Fibroblast of lung (primary cell): Measurements from ENCODE around the gene YWHAQ.
"Not testable (repeated sequence)": the region's sequence is repeated elsewhere in the genome, so short reads cannot be mapped to it uniquely, and the experiment has no call there.

Experiments
- EZH2 ChIP-seq: IDR thresholded peaks from 2 replicates; pipeline ENCODE4 v1.5.1; 2012; ENCODE audit warnings: low read length, control low read depth, mild to moderate bottlenecking; ENCODE audit errors: missing control alignments
- TF ChIP-seq, protein P1 (sequence below), 2 donors: IDR thresholded peaks in 1 of 2; conservative IDR thresholded peaks in 1 of 2; 1 replicate in 1 of 2; 2 replicates in 1 of 2; pipeline ENCODE4 v1.5.1; 2011 to 2012; ENCODE audit warnings: low read length in 2 of 2, control low read depth in 1 of 2, inconsistent platforms in 1 of 2, low read depth in 1 of 2, mild to moderate bottlenecking in 1 of 2

DNA sequence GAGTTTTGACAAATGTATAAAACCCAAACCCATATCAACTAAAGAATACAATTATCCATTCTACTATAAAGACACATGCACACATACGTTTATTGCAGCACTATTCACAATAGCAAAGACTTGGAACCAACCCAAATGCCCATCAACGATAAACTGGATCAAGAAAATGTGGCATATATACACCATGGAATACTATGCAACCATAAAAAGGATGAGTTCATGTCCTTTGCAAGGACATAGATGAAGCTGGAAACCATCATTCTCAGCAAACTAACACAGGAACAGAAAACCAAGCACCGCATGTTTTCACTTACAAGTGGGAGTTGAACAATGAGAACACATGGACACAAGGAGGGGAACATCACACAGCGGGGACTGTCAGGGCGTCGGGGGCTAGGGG lies 9.1 kb downstream of the YWHAQ start:
- TF ChIP-seq, protein P1, sequence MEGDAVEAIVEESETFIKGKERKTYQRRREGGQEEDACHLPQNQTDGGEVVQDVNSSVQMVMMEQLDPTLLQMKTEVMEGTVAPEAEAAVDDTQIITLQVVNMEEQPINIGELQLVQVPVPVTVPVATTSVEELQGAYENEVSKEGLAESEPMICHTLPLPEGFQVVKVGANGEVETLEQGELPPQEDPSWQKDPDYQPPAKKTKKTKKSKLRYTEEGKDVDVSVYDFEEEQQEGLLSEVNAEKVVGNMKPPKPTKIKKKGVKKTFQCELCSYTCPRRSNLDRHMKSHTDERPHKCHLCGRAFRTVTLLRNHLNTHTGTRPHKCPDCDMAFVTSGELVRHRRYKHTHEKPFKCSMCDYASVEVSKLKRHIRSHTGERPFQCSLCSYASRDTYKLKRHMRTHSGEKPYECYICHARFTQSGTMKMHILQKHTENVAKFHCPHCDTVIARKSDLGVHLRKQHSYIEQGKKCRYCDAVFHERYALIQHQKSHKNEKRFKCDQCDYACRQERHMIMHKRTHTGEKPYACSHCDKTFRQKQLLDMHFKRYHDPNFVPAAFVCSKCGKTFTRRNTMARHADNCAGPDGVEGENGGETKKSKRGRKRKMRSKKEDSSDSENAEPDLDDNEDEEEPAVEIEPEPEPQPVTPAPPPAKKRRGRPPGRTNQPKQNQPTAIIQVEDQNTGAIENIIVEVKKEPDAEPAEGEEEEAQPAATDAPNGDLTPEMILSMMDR (conservative IDR thresholded peaks at IDR 0.05 in 1 of 2, IDR thresholded peaks at IDR 0.05 in 1 of 2; ENCODE audit: low read depth in 1 of 2, low read length in 2 of 2), result not testable (repeated sequence)
- not testable (repeated sequence) for TF ChIP-seq EZH2
